Thymus (tissue), 11 donors: ENCODE data around the gene COQ10B. TPM values are rescaled to one million over a fixed set of nuclear protein-coding genes. Genes with fewer than 3 reads are reported as not detected.
A peak's percentile ranks its signal among the peaks of the same experiment; 100 is the strongest.
"Not testable (repeated sequence)": the region's sequence is repeated elsewhere in the genome, so short reads cannot be mapped to it uniquely, and the experiment has no call there.

Experiments used
- DNase-seq, 9 donors: peaks; one replicate each; pipeline ENCODE4 v3.0.0-alpha.2; 2013; ENCODE audit warnings: low spot score in 9 of 9, low read depth in 6 of 9, missing footprints in 1 of 9
- H3K27ac ChIP-seq, 2 donors: one replicate each; pipeline ENCODE4 v1.5.1; 2013; ENCODE audit warnings: control low read depth in 1 of 2, low read depth in 1 of 2, low read length in 1 of 2, mild to moderate bottlenecking in 1 of 2, moderate library complexity in 1 of 2
- H3K27me3 ChIP-seq, 2 donors: one replicate each; pipeline ENCODE4 v1.5.1; 2013; ENCODE audit warnings: low read length in 1 of 2; ENCODE audit not compliant: control insufficient read depth in 2 of 2, insufficient read depth in 1 of 2
- H3K36me3 ChIP-seq, 2 donors: one replicate each; pipeline ENCODE4 v1.5.1; 2013; ENCODE audit warnings: low read length in 1 of 2, mild to moderate bottlenecking in 1 of 2, moderate library complexity in 1 of 2; ENCODE audit not compliant: control insufficient read depth in 2 of 2, insufficient read depth in 2 of 2
- H3K4me1 ChIP-seq, 2 donors: one replicate each; pipeline ENCODE4 v1.5.1; 2013; ENCODE audit warnings: low read length in 2 of 2; ENCODE audit not compliant: control insufficient read depth in 2 of 2, insufficient read depth in 2 of 2
- H3K4me3 ChIP-seq, 2 donors: one replicate each; pipeline ENCODE4 v1.5.1; 2013; ENCODE audit warnings: low read length in 2 of 2, control low read depth in 1 of 2, mild to moderate bottlenecking in 1 of 2
- H3K9me3 ChIP-seq, 2 donors: one replicate each; pipeline ENCODE4 v1.5.1; 2013; ENCODE audit warnings: low read length in 1 of 2, mild to moderate bottlenecking in 1 of 2; ENCODE audit not compliant: control insufficient read depth in 2 of 2, insufficient read depth in 1 of 2
- WGBS: extraction: QIAGEN DNeasy Blood & Tissue Kit; methylation state at CpG from one replicate; pipeline ENCODE4 v1.1.7; 2013; 5-methylcytosine and 5-hydroxymethylcytosine counted together
- polyA plus RNA-seq: library from polyadenylated mRNA; stranded (reverse); fragments of 200-250 nt; gene quantifications from one replicate; pipeline ENCODE4 v1.2.3, GENCODE V29; 2013
- total RNA-seq: library from RNA; stranded (reverse); fragments of 120-200 nt; gene quantifications from one replicate; pipeline ENCODE4 v1.2.4, GENCODE V29; 2013
- donor health status: healthy.

The COQ10B gene
- total and polyA plus RNA-seq, 2 donors, result 19.2 to 21.3 TPM

GRCh38 chr2:197426723-197427603 is 26.4 kb upstream of the COQ10B start:
- no peaks in the 10 kb centered on the region for H3K9me3 ChIP-seq
- H3K4me3 ChIP-seq, result no peak overlapping the region
- peaks cover 2 to 14% of the 10 kb centered on the region in 2 donors for H3K4me1 ChIP-seq
- peaks cover 8 to 59% of the 10 kb centered on the region in 2 donors for H3K36me3 ChIP-seq
- 94% methylated on average over 2 of the region's 2 CpGs for WGBS
- H3K27me3 ChIP-seq, result no peaks in the 10 kb centered on the region
- DNase-seq, result no peak
- H3K27ac ChIP-seq, result no peak overlapping the region

GRCh38 chr2:197427986-197428385 is 25.4 kb upstream of the COQ10B start:
- Histone ChIP-seq H3K4me3 (no peak overlapping the region), H3K36me3 (peaks cover 8 to 49% of the 10 kb centered on the region in 2 donors), H3K4me1 (peaks cover 6 to 20% of the 10 kb centered on the region in 2 donors), H3K27me3 (no peaks in the 10 kb centered on the region), H3K27ac (no peak overlapping the region), H3K9me3 (no peaks in the 10 kb centered on the region)
- DNase-seq, result no peak
- WGBS, result 98% methylated on average over 3 of the region's 3 CpGs

GRCh38 chr2:197431858-197432257 is 21.5 kb upstream of the COQ10B start:
- no peak for DNase-seq
- no peak overlapping the region for H3K4me3 ChIP-seq
- WGBS, result 82% methylated on average over 6 of the region's 6 CpGs
- H3K4me1 ChIP-seq, result peaks cover 15 to 28% of the 10 kb centered on the region in 2 donors
- H3K27ac ChIP-seq, result no peak overlapping the region
- H3K36me3 ChIP-seq, result peaks cover 3 to 24% of the 10 kb centered on the region in 2 donors
- no peaks in the 10 kb centered on the region for H3K9me3 ChIP-seq
- H3K27me3 ChIP-seq, result no peaks in the 10 kb centered on the region

GRCh38 chr2:197432527-197432926 is 20.8 kb upstream of the COQ10B start:
- WGBS, result 89% methylated on average over 6 of the region's 6 CpGs
- H3K9me3 ChIP-seq, DNase-seq, H3K27me3 ChIP-seq, H3K27ac ChIP-seq: not testable (repeated sequence)
- Histone ChIP-seq H3K4me3 (peak overlapping the region in 1 of 2 donors; percentile 98), H3K36me3 (peaks cover 3 to 22% of the 10 kb centered on the region in 2 donors), H3K4me1 (peaks cover 15 to 28% of the 10 kb centered on the region in 2 donors)

- peak overlapping the region; percentile 96 to 97 for H3K27ac ChIP-seq
- H3K9me3 ChIP-seq, result no peaks in the 10 kb centered on the region
- no peaks in the 10 kb centered on the region for H3K27me3 ChIP-seq
- H3K36me3 ChIP-seq, result peaks cover 0 to 13% of the 10 kb centered on the region in 2 donors
- DNase-seq, result peak in 3 of 9 donors; percentile 13 to 49 (median 29)
- peak overlapping the region; percentile 98 to 100 for H3K4me3 ChIP-seq
- WGBS, result under 1% methylated on average over 11 of the region's 11 CpGs
- peaks cover 15 to 28% of the 10 kb centered on the region in 2 donors for H3K4me1 ChIP-seq
Observed at GRCh38 chr2:197433780-197434438, 19.4 kb upstream of the COQ10B start.

- peaks cover 15 to 28% of the 10 kb centered on the region in 2 donors for H3K4me1 ChIP-seq
- peaks cover 0 to 4% of the 10 kb centered on the region in 2 donors for H3K36me3 ChIP-seq
- under 1% methylated on average over 74 of the region's 74 CpGs for WGBS
- H3K27ac ChIP-seq, result peak within 1 kb of the TSS; percentile 97 to 99
- peak within 1 kb of the TSS; percentile 98 to 100 for H3K4me3 ChIP-seq
- peak; percentile 95 to 99 (median 99) for DNase-seq
- H3K9me3 ChIP-seq, result no peaks in the 10 kb centered on the region
- no peaks in the 10 kb centered on the region for H3K27me3 ChIP-seq
Observed at GRCh38 chr2:197434541-197435513, 18.5 kb upstream of the COQ10B start, which contains the start of gene SF3B1. Gene SF3B1 (minus strand): TSS chr2:197435028. CDS start chr2:197434999, 29 bp downstream.

DNA sequence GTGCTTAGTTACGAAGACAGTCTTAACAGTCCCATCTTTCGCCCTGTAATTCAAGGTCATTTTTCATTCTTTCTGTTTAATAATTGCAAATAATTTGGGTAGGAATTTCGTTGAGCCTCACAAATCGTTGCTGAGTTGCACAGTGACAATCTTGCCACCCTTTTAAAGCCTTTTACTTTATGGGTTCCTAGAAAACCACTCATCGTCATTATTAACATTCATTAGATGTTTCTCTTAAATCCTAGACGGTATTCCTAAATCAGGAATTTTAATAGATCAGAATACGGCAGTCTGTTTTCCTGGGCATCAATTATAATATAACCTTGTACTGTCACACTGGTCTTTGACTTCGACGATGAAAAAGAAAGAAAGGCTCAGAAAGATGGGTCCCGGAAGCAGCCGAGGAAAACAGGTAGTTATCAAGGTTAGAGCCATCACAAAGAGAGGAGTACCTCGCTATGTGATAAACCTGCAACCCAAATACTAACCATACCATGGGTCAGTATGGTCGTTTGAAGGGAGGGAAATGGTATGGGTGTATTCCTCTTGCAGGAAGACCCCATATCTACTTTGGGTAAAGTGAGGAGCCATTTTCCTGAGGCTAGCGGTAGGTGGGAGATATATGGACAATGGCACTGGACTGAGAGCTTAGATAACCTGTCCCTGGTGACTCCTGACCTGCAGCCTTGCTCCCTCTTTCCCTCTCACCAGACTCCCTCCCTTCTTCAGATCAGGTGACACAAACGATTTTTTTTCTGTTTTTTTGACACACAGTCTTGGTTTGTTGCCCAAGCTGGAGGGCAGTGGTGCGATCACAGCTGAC is 17.5 kb upstream of the COQ10B start:
- H3K27ac ChIP-seq, result peak overlapping the region; percentile 97 to 99
- H3K9me3 ChIP-seq, result no peaks in the 10 kb centered on the region
- DNase-seq, result peak in 2 of 9 donors; percentile 24 to 40
- no peaks in the 10 kb centered on the region for H3K36me3 ChIP-seq
- H3K27me3 ChIP-seq, result no peaks in the 10 kb centered on the region
- H3K4me3 ChIP-seq, result peak overlapping the region; percentile 98 to 100
- 36% methylated on average over 16 of the region's 16 CpGs for WGBS
- H3K4me1 ChIP-seq, result peaks cover 15 to 22% of the 10 kb centered on the region in 2 donors

- H3K9me3 ChIP-seq, result no peaks in the 10 kb centered on the region
- no peaks in the 10 kb centered on the region for H3K27me3 ChIP-seq
- H3K4me1 ChIP-seq, result peaks cover 11 to 12% of the 10 kb centered on the region in 2 donors
- H3K4me3 ChIP-seq, result no peak overlapping the region
- no peak for DNase-seq
- no peak overlapping the region for H3K27ac ChIP-seq
- WGBS, result over 99% methylated on average over 2 of the region's 2 CpGs
- H3K36me3 ChIP-seq, result no peaks in the 10 kb centered on the region
Observed at GRCh38 chr2:197437380-197437779, 16.0 kb upstream of the COQ10B start.
